HCT116 (cell line): ENCODE measurements around the gene GNS.

Experiments
- EGR1 ChIP-seq: IDR thresholded peaks from 2 replicates; pipeline ENCODE4 v1.6.1; 2012; ENCODE audit warnings: low read depth
- EZH2 ChIP-seq: fragments of 200-600 bp; sonication (generic); IDR thresholded peaks from 2 replicates; pipeline ENCODE4 v1.6.1; 2017; ENCODE audit warnings: antibody characterized with exemption, mixed run types
- POLR2A ChIP-seq: IDR thresholded peaks from 2 replicates; pipeline ENCODE4 v1.7.0; 2011; ENCODE audit warnings: borderline replicate concordance; ENCODE audit not compliant: insufficient read depth, insufficient read length; ENCODE audit errors: extremely low read depth
- SIN3A ChIP-seq: IDR thresholded peaks from 2 replicates; pipeline ENCODE4 v1.6.1; 2012; ENCODE audit warnings: low read depth
- ZBTB33 ChIP-seq: IDR thresholded peaks from 2 replicates; pipeline ENCODE4 v1.6.1; 2011; ENCODE audit warnings: mild to moderate bottlenecking, low read length, moderate library complexity; ENCODE audit not compliant: insufficient replicate concordance; ENCODE audit errors: extremely low read depth
- TF ChIP-seq, protein P1 (sequence below), 3 experiments: fragments of 200-600 bp in 1 of 3; sonication (generic) in 1 of 3; IDR thresholded peaks in 2 of 3; conservative IDR thresholded peaks in 1 of 3; 2 replicates each; pipeline ENCODE4 v1.5.1; 2012 to 2017; ENCODE audit warnings: low read depth in 2 of 3, low read length in 2 of 3, antibody characterized with exemption in 1 of 3, borderline replicate concordance in 1 of 3, control low read depth in 1 of 3, mild to moderate bottlenecking in 1 of 3, mixed read lengths in 1 of 3, mixed run types in 1 of 3, moderate library complexity in 1 of 3; ENCODE audit not compliant: insufficient read depth in 1 of 3

- TF ChIP-seq EZH2, result no peak
- TF ChIP-seq SIN3A, result no peak
- TF ChIP-seq, protein P1, sequence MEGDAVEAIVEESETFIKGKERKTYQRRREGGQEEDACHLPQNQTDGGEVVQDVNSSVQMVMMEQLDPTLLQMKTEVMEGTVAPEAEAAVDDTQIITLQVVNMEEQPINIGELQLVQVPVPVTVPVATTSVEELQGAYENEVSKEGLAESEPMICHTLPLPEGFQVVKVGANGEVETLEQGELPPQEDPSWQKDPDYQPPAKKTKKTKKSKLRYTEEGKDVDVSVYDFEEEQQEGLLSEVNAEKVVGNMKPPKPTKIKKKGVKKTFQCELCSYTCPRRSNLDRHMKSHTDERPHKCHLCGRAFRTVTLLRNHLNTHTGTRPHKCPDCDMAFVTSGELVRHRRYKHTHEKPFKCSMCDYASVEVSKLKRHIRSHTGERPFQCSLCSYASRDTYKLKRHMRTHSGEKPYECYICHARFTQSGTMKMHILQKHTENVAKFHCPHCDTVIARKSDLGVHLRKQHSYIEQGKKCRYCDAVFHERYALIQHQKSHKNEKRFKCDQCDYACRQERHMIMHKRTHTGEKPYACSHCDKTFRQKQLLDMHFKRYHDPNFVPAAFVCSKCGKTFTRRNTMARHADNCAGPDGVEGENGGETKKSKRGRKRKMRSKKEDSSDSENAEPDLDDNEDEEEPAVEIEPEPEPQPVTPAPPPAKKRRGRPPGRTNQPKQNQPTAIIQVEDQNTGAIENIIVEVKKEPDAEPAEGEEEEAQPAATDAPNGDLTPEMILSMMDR (IDR thresholded peaks at IDR 0.05 in 2 of 3, conservative IDR thresholded peaks at IDR 0.05 in 1 of 3; ENCODE audit: borderline replicate concordance in 1 of 3, insufficient read depth in 1 of 3, low read depth in 2 of 3, low read length in 2 of 3), result no peak
- no peak for TF ChIP-seq EGR1
- TF ChIP-seq POLR2A, result no peak
- TF ChIP-seq ZBTB33, result no peak
Observed at GRCh38 chr12:64780132-64780530, 20.9 kb upstream of the GNS start.
